Lower lobe of right lung (tissue), 2 donors: ENCODE data around the gene PADI2. TPM values are rescaled to one million over a fixed set of nuclear protein-coding genes. Genes with fewer than 3 reads are reported as not detected.

ENCODE experiments used
- ATAC-seq, 2 donors: fragments of 200-7000 bp; cut with Tn5 transposase; one replicate each; pipeline ENCODE4 v1.9.1; 2020 to 2022; ENCODE audit warnings: mild to moderate bottlenecking in 2 of 2, moderate library complexity in 2 of 2
- DNase-seq: peaks from one replicate; pipeline ENCODE4 v3.0.0-alpha.2; 2020
- H3K27ac ChIP-seq: fragments of 200-600 bp; one replicate; pipeline ENCODE4 v1.8.0; 2022
- H3K27me3 ChIP-seq: fragments of 200-600 bp; one replicate; pipeline ENCODE4 v1.8.0; 2022; ENCODE audit warnings: low read depth
- H3K36me3 ChIP-seq: fragments of 200-600 bp; one replicate; pipeline ENCODE4 v1.8.0; 2022; ENCODE audit warnings: mild to moderate bottlenecking
- H3K4me1 ChIP-seq: fragments of 200-600 bp; one replicate; pipeline ENCODE4 v1.8.0; 2022
- H3K4me3 ChIP-seq: fragments of 200-600 bp; one replicate; pipeline ENCODE4 v1.8.0; 2022; ENCODE audit warnings: mild to moderate bottlenecking
- H3K9me3 ChIP-seq: fragments of 200-600 bp; one replicate; pipeline ENCODE4 v1.8.0; 2022
- intact Hi-C: fragments of 100-400 bp; cut with DNase I; formaldehyde crosslinking; loops from one replicate; pipeline ENCODE4 v1.11.0; 2022
- total RNA-seq: library from RNA; stranded (reverse); fragmentation: NEBNext Ultra II Directional; extraction: Animal tissue kit (Norgen Biotek cat#: 25700); gene quantifications from one replicate; pipeline ENCODE4 v1.2.1, GENCODE V29; 2021
- TF ChIP-seq, protein P1 (sequence below): fragments of 200-600 bp; IDR thresholded peaks from one replicate; pipeline ENCODE4 v1.8.0; 2022; ENCODE audit warnings: antibody characterized with exemption, mild to moderate bottlenecking
- donor health status: DM: no; HTN: yes; CAD: no; lungs with severe emphysema.

The PADI2 gene
- total RNA-seq, 1 donor from 2014 or later = 18.4 TPM

DNA sequence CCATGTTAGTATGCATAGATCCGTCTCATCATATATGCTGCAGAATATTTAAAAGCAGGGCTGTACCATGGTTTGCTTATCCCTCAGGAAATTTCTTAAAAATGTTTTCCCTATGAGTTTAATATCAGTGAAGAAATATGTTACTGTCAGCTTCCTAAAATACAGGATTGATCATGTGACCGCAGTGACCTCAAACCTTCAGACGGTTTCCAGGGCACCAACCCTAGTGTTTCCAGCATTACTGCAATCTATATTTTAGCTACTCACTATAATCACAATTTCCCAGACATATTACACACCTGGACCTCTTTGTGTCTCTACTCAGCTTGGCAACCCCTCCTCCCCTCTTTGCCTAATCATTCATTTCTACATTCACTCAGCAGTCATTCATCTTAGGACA lies 57.8 kb downstream of the PADI2 start:
- Histone ChIP-seq H3K36me3 (no peaks in the 10 kb centered on the region), H3K27ac (no peak overlapping the region), H3K4me1 (peaks cover 6% of the 10 kb centered on the region), H3K9me3 (peaks cover 4% of the 10 kb centered on the region), H3K4me3 (no peak overlapping the region), H3K27me3 (no peaks in the 10 kb centered on the region)
- no peak for DNase-seq
- TF ChIP-seq, protein P1, sequence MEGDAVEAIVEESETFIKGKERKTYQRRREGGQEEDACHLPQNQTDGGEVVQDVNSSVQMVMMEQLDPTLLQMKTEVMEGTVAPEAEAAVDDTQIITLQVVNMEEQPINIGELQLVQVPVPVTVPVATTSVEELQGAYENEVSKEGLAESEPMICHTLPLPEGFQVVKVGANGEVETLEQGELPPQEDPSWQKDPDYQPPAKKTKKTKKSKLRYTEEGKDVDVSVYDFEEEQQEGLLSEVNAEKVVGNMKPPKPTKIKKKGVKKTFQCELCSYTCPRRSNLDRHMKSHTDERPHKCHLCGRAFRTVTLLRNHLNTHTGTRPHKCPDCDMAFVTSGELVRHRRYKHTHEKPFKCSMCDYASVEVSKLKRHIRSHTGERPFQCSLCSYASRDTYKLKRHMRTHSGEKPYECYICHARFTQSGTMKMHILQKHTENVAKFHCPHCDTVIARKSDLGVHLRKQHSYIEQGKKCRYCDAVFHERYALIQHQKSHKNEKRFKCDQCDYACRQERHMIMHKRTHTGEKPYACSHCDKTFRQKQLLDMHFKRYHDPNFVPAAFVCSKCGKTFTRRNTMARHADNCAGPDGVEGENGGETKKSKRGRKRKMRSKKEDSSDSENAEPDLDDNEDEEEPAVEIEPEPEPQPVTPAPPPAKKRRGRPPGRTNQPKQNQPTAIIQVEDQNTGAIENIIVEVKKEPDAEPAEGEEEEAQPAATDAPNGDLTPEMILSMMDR = no peak
- intact Hi-C loops = no loop called here
- ATAC-seq = no peak

GRCh38 chr1:17060306-17060749 lies 58.9 kb downstream of the PADI2 start:
- intact Hi-C loops = no loop called here
- no peak for DNase-seq
- peaks cover 4% of the 10 kb centered on the region for H3K9me3 ChIP-seq
- TF ChIP-seq, protein P1 = no peak
- peak; percentile 30 to 38 for ATAC-seq
- no peaks in the 10 kb centered on the region for H3K36me3 ChIP-seq
- H3K4me3 ChIP-seq = no peak overlapping the region
- H3K27me3 ChIP-seq = no peaks in the 10 kb centered on the region
- peaks cover 6% of the 10 kb centered on the region for H3K4me1 ChIP-seq
- H3K27ac ChIP-seq = no peak overlapping the region

- TF ChIP-seq, protein P1 = peak; percentile 66
- no peaks in the 10 kb centered on the region for H3K36me3 ChIP-seq
- H3K27ac ChIP-seq = no peak overlapping the region
- no peak overlapping the region for H3K4me3 ChIP-seq
- ATAC-seq (peak; percentile 92), DNase-seq (peak; percentile 81)
- no peaks in the 10 kb centered on the region for H3K9me3 ChIP-seq
- intact Hi-C loops = no loop called here
- H3K4me1 ChIP-seq = peaks cover 7% of the 10 kb centered on the region
- H3K27me3 ChIP-seq = no peaks in the 10 kb centered on the region
Observed at GRCh38 chr1:17059391-17060305, 59.6 kb downstream of the PADI2 start.

DNA sequence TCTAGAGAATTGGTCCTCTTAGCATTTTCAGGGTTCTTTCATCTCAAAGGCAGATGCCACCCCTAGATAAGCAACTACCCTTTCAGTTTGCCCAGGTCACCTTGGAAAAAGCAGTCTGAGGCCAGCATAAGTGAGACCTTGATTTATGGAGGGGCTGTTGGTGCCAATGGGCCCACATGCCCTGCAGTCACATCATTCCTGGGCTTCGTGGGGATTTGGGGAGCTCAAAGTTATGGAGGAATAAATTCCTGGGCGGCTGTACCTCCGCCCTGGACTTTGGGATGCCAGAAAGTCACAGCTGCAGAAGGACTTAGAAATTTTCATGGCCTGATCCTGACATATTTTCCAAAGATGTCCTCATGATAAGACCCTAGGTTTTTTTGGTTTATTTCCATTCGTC lies 62.7 kb downstream of the PADI2 start:
- ATAC-seq (no peak), DNase-seq (no peak)
- peaks cover 1% of the 10 kb centered on the region for H3K36me3 ChIP-seq
- H3K27ac ChIP-seq = no peak overlapping the region
- H3K4me3 ChIP-seq = no peak overlapping the region
- intact Hi-C loops = no loop called here
- TF ChIP-seq, protein P1 = no peak
- H3K9me3 ChIP-seq = no peaks in the 10 kb centered on the region
- H3K27me3 ChIP-seq = no peaks in the 10 kb centered on the region
- H3K4me1 ChIP-seq = peaks cover 24% of the 10 kb centered on the region

DNA sequence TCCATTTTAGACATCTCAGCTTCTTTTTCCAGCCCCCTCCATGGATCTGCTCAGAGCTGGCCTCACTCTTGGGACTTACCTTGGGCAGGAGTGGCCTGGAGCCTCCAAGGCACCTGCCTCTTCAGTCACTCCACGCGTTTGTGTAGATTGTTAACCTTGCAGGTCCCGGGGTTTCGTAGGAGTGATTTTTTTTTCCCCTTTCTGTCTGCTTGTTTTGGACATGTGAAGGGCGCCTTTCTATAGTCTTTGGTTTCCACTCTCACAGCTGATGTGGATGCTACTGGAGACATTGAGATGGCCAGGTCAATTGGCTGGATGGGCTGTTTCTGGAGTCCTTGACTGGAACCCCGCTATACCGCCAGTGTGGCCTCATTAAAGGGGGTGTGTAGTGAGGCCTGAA lies 63.5 kb downstream of the PADI2 start:
- H3K27ac ChIP-seq = no peak overlapping the region
- H3K36me3 ChIP-seq = peaks cover 9% of the 10 kb centered on the region
- no peaks in the 10 kb centered on the region for H3K27me3 ChIP-seq
- peaks cover 24% of the 10 kb centered on the region for H3K4me1 ChIP-seq
- H3K4me3 ChIP-seq = no peak overlapping the region
- ATAC-seq (no peak), DNase-seq (no peak)
- intact Hi-C loops = no loop called here
- TF ChIP-seq, protein P1 = no peak
- no peaks in the 10 kb centered on the region for H3K9me3 ChIP-seq
